KMS-11 (cell line): ENCODE measurements around the gene SETD1A.

Source experiments
- H2AFZ ChIP-seq: fragments of 200-600 bp; sonication (generic); 2 replicates; pipeline ENCODE4 v1.6.1; 2016; ENCODE audit warnings: antibody characterized with exemption, mixed run types, low read depth
- H3K27ac ChIP-seq: fragments of 200-600 bp; sonication (generic); 2 replicates; pipeline ENCODE4 v1.6.1; 2016; ENCODE audit warnings: mild to moderate bottlenecking, mixed run types
- H3K27me3 ChIP-seq: fragments of 200-600 bp; sonication (generic); 2 replicates; pipeline ENCODE4 v1.6.1; 2017; ENCODE audit warnings: mild to moderate bottlenecking, low read depth, mixed run types, moderate library complexity; ENCODE audit not compliant: insufficient read depth
- H3K36me3 ChIP-seq: fragments of 200-600 bp; sonication (generic); 2 replicates; pipeline ENCODE4 v1.6.1; 2017; ENCODE audit warnings: mild to moderate bottlenecking, mixed run types; ENCODE audit not compliant: insufficient read depth
- H3K4me1 ChIP-seq: fragments of 200-600 bp; sonication (generic); 2 replicates; pipeline ENCODE4 v1.6.1; 2016; ENCODE audit warnings: mild to moderate bottlenecking, low read depth, mixed run types; ENCODE audit not compliant: poor library complexity, severe bottlenecking
- H3K4me2 ChIP-seq: fragments of 200-600 bp; sonication (generic); 2 replicates; pipeline ENCODE4 v1.7.0; 2016; ENCODE audit warnings: mild to moderate bottlenecking, mixed run types
- H3K4me3 ChIP-seq: fragments of 200-600 bp; sonication (generic); IDR thresholded peaks from 2 replicates; pipeline ENCODE4 v1.6.1; 2017; ENCODE audit warnings: low read depth, low read length, mixed read lengths; ENCODE audit not compliant: insufficient read depth
- H3K79me2 ChIP-seq: fragments of 200-600 bp; sonication (generic); 2 replicates; pipeline ENCODE4 v1.6.1; 2016; ENCODE audit warnings: low read depth, mixed run types; ENCODE audit not compliant: insufficient read depth
- H3K9ac ChIP-seq: fragments of 200-600 bp; sonication (generic); 2 replicates; pipeline ENCODE4 v1.6.1; 2016; ENCODE audit warnings: mild to moderate bottlenecking, mixed run types
- H4K20me1 ChIP-seq: fragments of 200-600 bp; sonication (generic); 2 replicates; pipeline ENCODE4 v1.6.1; 2016; ENCODE audit warnings: mild to moderate bottlenecking, mixed run types; ENCODE audit not compliant: insufficient read depth
- TF ChIP-seq, protein P1 (sequence below): fragments of 200-600 bp; sonication (generic); conservative IDR thresholded peaks from 2 replicates; pipeline ENCODE4 v1.6.1; 2017; ENCODE audit warnings: low read depth, mild to moderate bottlenecking, antibody characterized with exemption, low read length, moderate library complexity, mixed read lengths

Gene SETD1A

DNA sequence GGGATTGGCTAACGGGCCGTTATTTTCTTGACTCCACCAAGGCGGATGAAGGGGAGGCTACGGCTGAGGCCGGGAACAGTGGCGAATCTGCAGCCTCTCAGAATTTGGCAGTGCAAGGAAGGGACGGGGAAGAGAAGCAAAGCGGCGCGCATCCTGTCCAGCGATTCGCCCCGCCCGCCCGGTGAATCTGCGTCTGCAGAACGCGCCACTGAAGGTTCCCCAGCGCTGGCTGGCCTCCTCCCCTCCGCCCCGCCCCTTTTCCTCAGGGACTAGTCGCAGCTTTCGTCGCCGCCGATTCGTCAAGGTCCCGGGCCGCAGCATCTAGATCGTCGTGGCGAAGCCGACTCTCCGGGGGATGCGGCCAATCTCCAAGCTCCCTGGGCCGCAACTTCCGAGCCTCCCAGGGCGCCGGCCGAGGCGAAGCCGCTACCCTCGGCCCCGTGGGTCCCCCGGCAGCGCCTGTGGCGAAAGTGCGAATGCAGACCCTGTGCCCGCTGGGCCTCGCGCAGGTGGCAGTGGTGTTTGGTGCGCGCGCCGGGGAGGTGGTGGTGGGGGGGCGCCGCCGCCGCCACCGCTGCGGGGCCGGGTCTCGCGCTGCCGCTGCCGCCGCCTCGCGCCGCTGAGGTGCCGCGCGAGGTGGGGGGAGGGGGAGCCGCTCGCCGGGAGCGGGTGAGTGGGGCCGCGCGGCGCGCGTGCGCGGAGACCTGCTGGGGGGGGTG lies at the start of gene SETD1A:
SETD1A (plus strand) TSS at position 299 of the 719 bp plus-strand sequence. CDS start 978 bp downstream, outside the sequence.
- peak within 1 kb of the TSS; percentile 67 for H3K4me3 ChIP-seq
- peak within 1 kb of the TSS; percentile 90 for H3K9ac ChIP-seq
- peak within 1 kb of the TSS; percentile 99 for H2AFZ ChIP-seq
- no peaks in the 10 kb centered on the region for H4K20me1 ChIP-seq
- peaks cover 19% of the 10 kb centered on the region for H3K79me2 ChIP-seq
- H3K27me3 ChIP-seq: no peaks in the 10 kb centered on the region
- H3K4me2 ChIP-seq: peak within 1 kb of the TSS; percentile 91
- peaks cover 32% of the 10 kb centered on the region for H3K4me1 ChIP-seq
- H3K27ac ChIP-seq: peak within 1 kb of the TSS; percentile 89
- peaks cover 14% of the 10 kb centered on the region; the same call in 1 of the 2 replicates for H3K36me3 ChIP-seq
- TF ChIP-seq, protein P1, sequence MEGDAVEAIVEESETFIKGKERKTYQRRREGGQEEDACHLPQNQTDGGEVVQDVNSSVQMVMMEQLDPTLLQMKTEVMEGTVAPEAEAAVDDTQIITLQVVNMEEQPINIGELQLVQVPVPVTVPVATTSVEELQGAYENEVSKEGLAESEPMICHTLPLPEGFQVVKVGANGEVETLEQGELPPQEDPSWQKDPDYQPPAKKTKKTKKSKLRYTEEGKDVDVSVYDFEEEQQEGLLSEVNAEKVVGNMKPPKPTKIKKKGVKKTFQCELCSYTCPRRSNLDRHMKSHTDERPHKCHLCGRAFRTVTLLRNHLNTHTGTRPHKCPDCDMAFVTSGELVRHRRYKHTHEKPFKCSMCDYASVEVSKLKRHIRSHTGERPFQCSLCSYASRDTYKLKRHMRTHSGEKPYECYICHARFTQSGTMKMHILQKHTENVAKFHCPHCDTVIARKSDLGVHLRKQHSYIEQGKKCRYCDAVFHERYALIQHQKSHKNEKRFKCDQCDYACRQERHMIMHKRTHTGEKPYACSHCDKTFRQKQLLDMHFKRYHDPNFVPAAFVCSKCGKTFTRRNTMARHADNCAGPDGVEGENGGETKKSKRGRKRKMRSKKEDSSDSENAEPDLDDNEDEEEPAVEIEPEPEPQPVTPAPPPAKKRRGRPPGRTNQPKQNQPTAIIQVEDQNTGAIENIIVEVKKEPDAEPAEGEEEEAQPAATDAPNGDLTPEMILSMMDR: no peak; the same call in 1 of the 2 replicates

DNA sequence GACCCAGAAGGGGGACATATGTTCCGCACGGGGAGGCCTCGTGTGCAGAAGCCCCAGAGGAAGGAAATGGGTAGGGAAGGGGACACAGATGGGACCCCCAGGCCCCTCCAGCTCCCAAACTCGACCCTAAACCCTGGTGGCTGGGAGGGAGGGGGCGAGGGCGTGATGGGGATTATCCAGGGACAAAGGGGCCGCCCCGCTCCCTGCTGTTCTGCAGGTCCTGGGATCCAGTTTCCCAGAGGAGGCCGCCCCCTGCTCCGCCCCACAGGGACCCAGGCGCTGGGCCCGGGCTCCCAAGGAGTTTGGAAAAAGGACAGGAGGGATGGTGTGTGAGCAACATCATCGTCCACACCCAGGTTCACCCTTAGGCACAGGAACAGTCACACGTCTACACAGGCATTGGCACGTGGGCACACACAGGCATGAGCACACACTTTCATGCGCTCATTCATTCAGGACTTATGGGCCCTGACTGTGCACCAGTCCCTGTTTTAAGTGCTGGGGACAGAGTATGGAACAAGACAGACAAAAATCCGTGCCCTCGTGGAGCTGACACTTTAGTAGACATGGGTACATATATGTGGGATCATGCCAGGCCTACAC lies 47.0 kb upstream of the SETD1A start:
- Histone ChIP-seq H3K27me3 (no peaks in the 10 kb centered on the region), H2AFZ (no peak overlapping the region), H3K4me3 (no peak overlapping the region), H3K4me1 (no peaks in the 10 kb centered on the region), H3K27ac (no peak overlapping the region), H4K20me1 (no peaks in the 10 kb centered on the region), H3K79me2 (no peaks in the 10 kb centered on the region), H3K9ac (no peak overlapping the region), H3K36me3 (no peaks in the 10 kb centered on the region), H3K4me2 (no peak overlapping the region)
- TF ChIP-seq, protein P1: no peak

DNA sequence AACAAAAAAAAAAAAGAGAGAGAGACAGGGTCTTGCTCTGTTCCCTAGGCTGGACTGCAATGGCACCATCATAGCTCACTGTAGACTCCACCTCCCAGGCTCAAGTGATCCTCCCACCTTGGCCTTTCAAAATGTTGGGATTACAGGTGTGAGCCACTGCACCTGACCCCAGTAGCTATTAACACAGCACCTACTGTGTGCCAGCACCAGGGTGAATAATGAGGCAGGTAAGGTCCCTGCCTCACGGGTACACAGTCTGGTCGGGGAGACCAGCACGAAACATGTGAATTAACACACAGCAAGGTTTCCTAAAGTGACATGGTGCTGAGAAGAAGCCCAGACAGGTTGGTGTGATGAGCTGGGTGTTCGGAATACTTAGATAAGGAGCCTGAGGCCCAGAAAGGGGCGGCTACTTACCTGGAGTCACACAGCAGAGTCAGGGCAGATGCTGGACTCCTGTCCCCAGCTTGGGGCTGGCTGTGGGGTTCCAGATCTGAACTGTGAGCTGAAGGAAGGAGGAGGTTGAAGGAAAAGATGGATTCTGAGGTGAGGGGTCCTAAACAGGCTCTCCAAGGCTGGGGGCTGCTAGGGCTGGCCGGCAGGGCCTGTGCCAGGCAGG lies 44.7 kb upstream of the SETD1A start:
- H3K27me3 ChIP-seq: no peaks in the 10 kb centered on the region
- no peak overlapping the region for H3K27ac ChIP-seq

DNA sequence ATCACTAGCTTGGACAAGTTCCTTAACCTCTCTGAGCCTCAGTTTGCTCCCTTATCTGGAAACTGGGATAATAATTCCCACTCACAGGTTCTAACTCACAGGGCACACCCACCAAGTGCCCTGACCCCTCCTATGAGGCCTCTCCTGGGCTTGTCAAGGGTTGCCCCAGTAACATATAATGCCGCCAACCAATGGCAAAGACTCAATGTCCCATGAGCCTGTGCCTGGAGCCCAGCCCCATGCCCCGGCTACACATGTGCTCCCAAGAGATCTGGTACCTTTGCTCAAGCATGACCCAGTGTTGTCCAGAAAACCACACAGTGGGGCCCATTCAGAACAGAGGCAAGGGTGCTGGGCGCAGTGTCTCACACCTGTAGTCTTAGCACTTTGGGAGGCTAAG lies 42.7 kb upstream of the SETD1A start:
- Histone ChIP-seq H3K27me3 (no peaks in the 10 kb centered on the region), H3K4me3 (no peak overlapping the region), H3K79me2 (no peaks in the 10 kb centered on the region), H3K9ac (no peak overlapping the region), H2AFZ (no peak overlapping the region), H4K20me1 (no peaks in the 10 kb centered on the region), H3K4me2 (no peak overlapping the region), H3K27ac (no peak overlapping the region), H3K36me3 (no peaks in the 10 kb centered on the region), H3K4me1 (no peaks in the 10 kb centered on the region)
- TF ChIP-seq, protein P1: no peak

More for the DNA sequence above, 44.7 kb upstream of the SETD1A start:
- H3K4me1 ChIP-seq: no peaks in the 10 kb centered on the region
- H2AFZ ChIP-seq: no peak overlapping the region
- H3K79me2 ChIP-seq: no peaks in the 10 kb centered on the region
- no peaks in the 10 kb centered on the region for H3K36me3 ChIP-seq
- no peak overlapping the region for H3K4me2 ChIP-seq
- no peak overlapping the region for H3K9ac ChIP-seq
- H3K4me3 ChIP-seq: no peak overlapping the region
- TF ChIP-seq, protein P1: no peak
- no peaks in the 10 kb centered on the region for H4K20me1 ChIP-seq
